ENCODE data around the gene SCAF4. TPM values are rescaled to one million over a fixed set of nuclear protein-coding genes. Genes with fewer than 3 reads are reported as not detected.
A peak's percentile ranks its signal among the peaks of the same experiment; 100 is the strongest.
"Not testable (repeated sequence)": the region's sequence is repeated elsewhere in the genome, so short reads cannot be mapped to it uniquely, and the experiment has no call there.

The SCAF4 gene
- total and polyA plus RNA-seq, 4 donors, result 7.1 to 11.1 (median 9.3) TPM

DNA sequence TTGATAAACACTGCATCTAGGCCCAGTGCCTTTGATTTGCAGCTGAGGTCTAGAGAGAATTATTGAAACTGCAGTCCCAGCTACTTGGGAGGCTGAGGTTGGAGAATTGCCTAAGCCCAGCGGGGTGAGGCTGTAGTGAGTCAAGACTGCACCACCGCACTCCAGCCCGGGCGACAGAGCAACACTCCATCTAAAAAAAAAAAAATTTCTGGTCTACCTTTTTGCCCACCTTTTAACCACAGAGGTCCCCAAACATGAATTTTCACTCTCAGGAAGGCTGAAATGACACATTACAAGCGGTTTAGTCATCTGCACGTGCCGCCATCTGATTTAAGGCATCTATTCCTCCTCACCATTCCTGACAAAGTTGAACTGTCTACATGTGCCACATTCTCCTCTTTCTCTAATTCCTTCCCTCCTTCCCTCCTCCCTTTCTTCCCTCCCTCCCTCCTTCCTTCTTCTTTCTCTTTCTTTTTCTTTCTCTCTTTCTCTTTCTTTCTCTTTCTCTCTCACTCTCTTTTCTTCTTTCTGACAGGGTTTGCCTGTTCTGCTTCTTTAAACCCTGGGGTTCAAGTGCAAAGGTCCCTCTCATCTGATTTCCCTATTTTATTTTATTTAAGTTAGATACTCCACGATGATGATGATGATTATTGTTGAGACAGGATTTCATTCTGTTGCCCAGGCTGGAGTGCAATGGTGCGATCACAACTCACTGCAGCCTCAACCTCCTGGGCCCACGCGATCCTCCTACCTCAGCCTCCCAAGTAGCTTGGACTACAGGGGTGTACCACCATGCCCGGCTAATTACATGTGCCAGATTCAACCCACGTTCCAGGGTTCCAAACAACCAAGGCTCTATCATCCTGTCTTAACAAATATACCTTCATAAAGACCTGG, 75.5 kb downstream of the SCAF4 start:
- TF ChIP-seq, protein P1, sequence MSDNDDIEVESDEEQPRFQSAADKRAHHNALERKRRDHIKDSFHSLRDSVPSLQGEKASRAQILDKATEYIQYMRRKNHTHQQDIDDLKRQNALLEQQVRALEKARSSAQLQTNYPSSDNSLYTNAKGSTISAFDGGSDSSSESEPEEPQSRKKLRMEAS (IDR thresholded peaks at IDR 0.05), result no peak
- TF ChIP-seq SP1 (IDR thresholded peaks at IDR 0.05), result no peak
- peak in 1 of 2 donors; percentile 4 for TF ChIP-seq HNF4A (conservative IDR thresholded peaks at IDR 0.05)
- TF ChIP-seq, protein P2, sequence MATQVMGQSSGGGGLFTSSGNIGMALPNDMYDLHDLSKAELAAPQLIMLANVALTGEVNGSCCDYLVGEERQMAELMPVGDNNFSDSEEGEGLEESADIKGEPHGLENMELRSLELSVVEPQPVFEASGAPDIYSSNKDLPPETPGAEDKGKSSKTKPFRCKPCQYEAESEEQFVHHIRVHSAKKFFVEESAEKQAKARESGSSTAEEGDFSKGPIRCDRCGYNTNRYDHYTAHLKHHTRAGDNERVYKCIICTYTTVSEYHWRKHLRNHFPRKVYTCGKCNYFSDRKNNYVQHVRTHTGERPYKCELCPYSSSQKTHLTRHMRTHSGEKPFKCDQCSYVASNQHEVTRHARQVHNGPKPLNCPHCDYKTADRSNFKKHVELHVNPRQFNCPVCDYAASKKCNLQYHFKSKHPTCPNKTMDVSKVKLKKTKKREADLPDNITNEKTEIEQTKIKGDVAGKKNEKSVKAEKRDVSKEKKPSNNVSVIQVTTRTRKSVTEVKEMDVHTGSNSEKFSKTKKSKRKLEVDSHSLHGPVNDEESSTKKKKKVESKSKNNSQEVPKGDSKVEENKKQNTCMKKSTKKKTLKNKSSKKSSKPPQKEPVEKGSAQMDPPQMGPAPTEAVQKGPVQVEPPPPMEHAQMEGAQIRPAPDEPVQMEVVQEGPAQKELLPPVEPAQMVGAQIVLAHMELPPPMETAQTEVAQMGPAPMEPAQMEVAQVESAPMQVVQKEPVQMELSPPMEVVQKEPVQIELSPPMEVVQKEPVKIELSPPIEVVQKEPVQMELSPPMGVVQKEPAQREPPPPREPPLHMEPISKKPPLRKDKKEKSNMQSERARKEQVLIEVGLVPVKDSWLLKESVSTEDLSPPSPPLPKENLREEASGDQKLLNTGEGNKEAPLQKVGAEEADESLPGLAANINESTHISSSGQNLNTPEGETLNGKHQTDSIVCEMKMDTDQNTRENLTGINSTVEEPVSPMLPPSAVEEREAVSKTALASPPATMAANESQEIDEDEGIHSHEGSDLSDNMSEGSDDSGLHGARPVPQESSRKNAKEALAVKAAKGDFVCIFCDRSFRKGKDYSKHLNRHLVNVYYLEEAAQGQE (IDR thresholded peaks at IDR 0.05), result no peak
- Histone ChIP-seq H3K36me3 (ENCODE audit: control insufficient read depth in 4 of 4, insufficient read depth in 3 of 4, low read depth in 1 of 4, low read length in 3 of 4) (peaks cover 0 to 6% (median under 1%) of the 10 kb centered on the region in 4 donors), H3K9ac (ENCODE audit: low read depth in 1 of 2, low read length in 2 of 2) (no peak overlapping the region), H3K4me1 (ENCODE audit: control insufficient read depth in 4 of 4, insufficient read depth in 4 of 4, low read length in 3 of 4) (peaks cover 3 to 32% (median 18%) of the 10 kb centered on the region in 4 donors), H3K4me3 (ENCODE audit: low read depth in 1 of 3, low read length in 3 of 3) (peak overlapping the region in 2 of 3 donors; percentile 37 to 43), H3K9me3 (ENCODE audit: control insufficient read depth in 4 of 4, low read length in 3 of 4) (no peaks in the 10 kb centered on the region), H3K27me3 (ENCODE audit: control insufficient read depth in 4 of 4, insufficient read depth in 4 of 4, low read length in 3 of 4) (no peaks in the 10 kb centered on the region), H3K27ac (ENCODE audit: low read depth in 1 of 2, low read length in 2 of 2) (peak overlapping the region; percentile 51 to 91)
- no peak for DNase-seq (ENCODE audit: low spot score)
- 74% methylated on average over 13 of the region's 13 CpGs for WGBS

DNA sequence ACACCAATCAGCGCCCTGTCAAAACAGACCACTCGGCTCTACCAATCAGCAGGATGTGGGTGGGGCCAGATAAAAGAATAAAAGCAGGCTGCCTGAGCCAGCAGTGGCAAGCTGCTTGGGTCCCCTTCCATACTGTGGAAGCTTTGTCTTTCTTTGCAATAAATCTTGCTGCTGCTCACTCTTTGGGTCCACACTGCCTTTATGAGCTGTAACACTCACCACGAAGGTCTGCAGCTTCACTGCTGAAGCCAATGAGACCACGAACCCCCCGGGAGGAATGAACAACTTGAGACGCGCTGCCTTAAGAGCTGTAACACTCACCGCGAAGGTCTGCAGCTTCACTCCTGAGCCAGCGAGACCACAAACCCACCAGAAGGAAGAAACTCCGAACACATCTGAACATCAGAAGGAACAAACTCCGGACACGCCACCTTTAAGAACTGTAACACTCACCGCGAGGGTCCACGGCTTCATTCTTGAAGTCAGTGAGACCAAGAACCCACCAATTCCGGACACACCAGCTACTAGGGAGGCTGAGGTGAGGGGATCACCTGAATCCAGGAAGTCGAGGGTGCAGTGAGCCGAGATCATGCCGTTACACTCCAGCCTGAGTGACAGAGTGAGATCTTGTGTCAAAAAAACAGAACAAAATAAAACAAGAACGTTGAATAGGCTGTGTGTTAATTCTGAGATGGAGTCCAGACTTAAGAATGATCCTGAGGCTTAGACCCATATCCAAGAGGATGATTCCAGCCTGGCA, 76.9 kb downstream of the SCAF4 start:
- not testable (repeated sequence) for H3K9ac ChIP-seq (ENCODE audit: low read depth in 1 of 2, low read length in 2 of 2); DNase-seq (ENCODE audit: low spot score); H3K36me3 ChIP-seq (ENCODE audit: control insufficient read depth in 4 of 4, insufficient read depth in 3 of 4, low read depth in 1 of 4, low read length in 3 of 4); H3K27ac ChIP-seq (ENCODE audit: low read depth in 1 of 2, low read length in 2 of 2); H3K9me3 ChIP-seq (ENCODE audit: control insufficient read depth in 4 of 4, low read length in 3 of 4); H3K27me3 ChIP-seq (ENCODE audit: control insufficient read depth in 4 of 4, insufficient read depth in 4 of 4, low read length in 3 of 4); H3K4me3 ChIP-seq (ENCODE audit: low read depth in 1 of 3, low read length in 3 of 3)
- 89% methylated on average over 18 of the region's 21 CpGs for WGBS
- peaks cover 3 to 29% (median 14%) of the 10 kb centered on the region in 4 donors for H3K4me1 ChIP-seq (ENCODE audit: control insufficient read depth in 4 of 4, insufficient read depth in 4 of 4, low read length in 3 of 4)

DNA sequence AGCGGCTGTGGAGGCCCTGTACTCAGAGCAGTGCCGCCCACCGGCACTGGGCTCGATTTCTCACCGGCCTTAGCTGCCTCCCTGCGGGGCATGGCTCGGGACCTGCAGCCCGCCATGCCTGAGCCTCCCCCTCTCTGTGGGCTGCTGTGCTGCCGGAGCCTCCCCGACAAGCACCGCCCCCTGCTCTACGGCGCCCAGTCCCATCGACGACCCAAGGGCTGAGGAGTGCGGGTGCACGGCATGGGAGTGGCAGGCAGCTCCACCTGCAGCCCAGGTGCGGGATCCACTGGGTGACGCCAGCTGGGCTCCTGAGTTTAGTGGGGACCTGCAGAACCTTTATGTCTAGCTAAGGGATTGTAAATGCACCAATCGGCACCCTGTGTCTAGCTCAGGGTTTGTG, 77.6 kb downstream of the SCAF4 start:
- H3K36me3 ChIP-seq (ENCODE audit: control insufficient read depth in 4 of 4, insufficient read depth in 3 of 4, low read depth in 1 of 4, low read length in 3 of 4), result peaks cover 0 to 9% (median 2%) of the 10 kb centered on the region in 4 donors
- no peak for DNase-seq (ENCODE audit: low spot score)
- no peaks in the 10 kb centered on the region for H3K27me3 ChIP-seq (ENCODE audit: control insufficient read depth in 4 of 4, insufficient read depth in 4 of 4, low read length in 3 of 4)
- 97% methylated on average over 20 of the region's 20 CpGs for WGBS
- H3K4me3 ChIP-seq (ENCODE audit: low read depth in 1 of 3, low read length in 3 of 3), result no peak overlapping the region
- TF ChIP-seq, protein P2 (IDR thresholded peaks at IDR 0.05), result no peak
- TF ChIP-seq HNF4G (IDR thresholded peaks at IDR 0.05), result no peak
- TF ChIP-seq RXRA (IDR thresholded peaks at IDR 0.05), result no peak
- TF ChIP-seq TAF1 (conservative IDR thresholded peaks at IDR 0.05), result no peak
- TF ChIP-seq HNF4A (conservative IDR thresholded peaks at IDR 0.05), result no peak
- TF ChIP-seq NR2F2 (IDR thresholded peaks at IDR 0.05), result no peak
- no peak overlapping the region for H3K27ac ChIP-seq (ENCODE audit: low read depth in 1 of 2, low read length in 2 of 2)
- no peaks in the 10 kb centered on the region for H3K9me3 ChIP-seq (ENCODE audit: control insufficient read depth in 4 of 4, low read length in 3 of 4)
- peaks cover 3 to 29% (median 14%) of the 10 kb centered on the region in 4 donors for H3K4me1 ChIP-seq (ENCODE audit: control insufficient read depth in 4 of 4, insufficient read depth in 4 of 4, low read length in 3 of 4)
- no peak overlapping the region for H3K9ac ChIP-seq (ENCODE audit: low read depth in 1 of 2, low read length in 2 of 2)
